Mesenchymal stem cell (in vitro differentiated cells and primary cell): ENCODE measurements around the gene RBFOX1.

Experiments used
- DNase-seq: peaks from one replicate; pipeline ENCODE4 v3.0.0-alpha.2; 2013
- H2AFZ ChIP-seq: one replicate; pipeline ENCODE4 v1.6.1; 2013; ENCODE audit warnings: low read depth, mild to moderate bottlenecking, control low read depth, inconsistent platforms, low read length, moderate library complexity
- H2AK5ac ChIP-seq: 2 replicates; pipeline ENCODE4 v1.6.1; 2013; ENCODE audit warnings: low read length, moderate library complexity, mild to moderate bottlenecking, inconsistent platforms; ENCODE audit not compliant: severe bottlenecking
- H2BK120ac ChIP-seq: one replicate; pipeline ENCODE4 v1.6.1; 2013; ENCODE audit warnings: low read depth, mild to moderate bottlenecking, inconsistent platforms, low read length, moderate library complexity
- H2BK12ac ChIP-seq, 2 experiments: one replicate each; pipeline ENCODE4 v1.6.1; 2013; ENCODE audit warnings: inconsistent platforms in 2 of 2, low read length in 2 of 2, mild to moderate bottlenecking in 2 of 2, moderate library complexity in 2 of 2, control low read depth in 1 of 2
- H2BK15ac ChIP-seq: one replicate; pipeline ENCODE4 v1.6.1; 2013; ENCODE audit warnings: mild to moderate bottlenecking, low read depth, inconsistent platforms; ENCODE audit not compliant: poor library complexity, severe bottlenecking
- H2BK5ac ChIP-seq: 2 replicates; pipeline ENCODE4 v1.6.1; 2013; ENCODE audit warnings: low read depth, mild to moderate bottlenecking, low read length, control low read depth, inconsistent platforms; ENCODE audit not compliant: poor library complexity, severe bottlenecking
- H3K14ac ChIP-seq, 2 experiments: one replicate each; pipeline ENCODE4 v1.6.1; 2013; ENCODE audit warnings: inconsistent platforms in 2 of 2, low read length in 2 of 2, control low read depth in 1 of 2, mild to moderate bottlenecking in 1 of 2, moderate library complexity in 1 of 2
- H3K18ac ChIP-seq, 2 experiments: one replicate each; pipeline ENCODE4 v1.6.1; 2013; ENCODE audit warnings: inconsistent platforms in 2 of 2, low read length in 2 of 2, control low read depth in 1 of 2, low read depth in 1 of 2, mild to moderate bottlenecking in 1 of 2
- H3K23ac ChIP-seq, 2 experiments: one replicate each; pipeline ENCODE4 v1.6.1; 2013; ENCODE audit warnings: inconsistent platforms in 2 of 2, low read length in 2 of 2, mild to moderate bottlenecking in 2 of 2, moderate library complexity in 2 of 2, control low read depth in 1 of 2
- H3K27ac ChIP-seq: 2 replicates; pipeline ENCODE4 v1.5.1; 2013; ENCODE audit warnings: mild to moderate bottlenecking, moderate library complexity, low read length, control low read depth, inconsistent platforms; ENCODE audit not compliant: poor library complexity, severe bottlenecking
- H3K27me3 ChIP-seq, 2 experiments: 2 replicates each; pipeline versions ENCODE4 v1.6.1 to v1.7.0; 2013; ENCODE audit warnings: low read length in 2 of 2, mild to moderate bottlenecking in 2 of 2, moderate library complexity in 2 of 2, control low read depth in 1 of 2, inconsistent platforms in 1 of 2; ENCODE audit not compliant: control insufficient read depth in 1 of 2, insufficient read depth in 1 of 2
- H3K36me3 ChIP-seq, 2 experiments: 2 replicates each; pipeline versions ENCODE4 v1.6.1 to v1.7.0; 2013; ENCODE audit warnings: low read length in 2 of 2, control low read depth in 1 of 2, inconsistent platforms in 1 of 2, low read depth in 1 of 2, mild to moderate bottlenecking in 1 of 2; ENCODE audit not compliant: insufficient read depth in 2 of 2, control insufficient read depth in 1 of 2
- H3K4ac ChIP-seq, 2 experiments: one replicate each; pipeline ENCODE4 v1.6.1; 2013; ENCODE audit warnings: inconsistent platforms in 2 of 2, low read length in 2 of 2, mild to moderate bottlenecking in 2 of 2, moderate library complexity in 2 of 2, control low read depth in 1 of 2, low read depth in 1 of 2
- H3K4me1 ChIP-seq: 2 replicates; pipeline ENCODE4 v1.6.1; 2013; ENCODE audit warnings: low read depth, low read length, control low read depth; ENCODE audit not compliant: control insufficient read depth, insufficient read depth
- H3K4me2 ChIP-seq: 2 replicates; pipeline ENCODE4 v1.6.1; 2013; ENCODE audit warnings: low read length, mild to moderate bottlenecking, inconsistent platforms; ENCODE audit not compliant: poor library complexity, severe bottlenecking
- H3K4me3 ChIP-seq, 2 experiments: 2 replicates each; pipeline versions ENCODE4 v1.5.1 to v1.7.0; 2013; ENCODE audit warnings: low read length in 2 of 2, mild to moderate bottlenecking in 2 of 2, control low read depth in 1 of 2, low read depth in 1 of 2; ENCODE audit not compliant: insufficient read depth in 1 of 2
- H3K79me1 ChIP-seq: replicated peaks from 2 replicates; pipeline ENCODE4 v1.6.1; 2013; ENCODE audit warnings: mild to moderate bottlenecking, control low read depth, low read length, inconsistent platforms; ENCODE audit not compliant: poor library complexity, severe bottlenecking
- H3K9ac ChIP-seq: 2 replicates; pipeline ENCODE4 v1.7.0; 2013; ENCODE audit warnings: mild to moderate bottlenecking, low read length, moderate library complexity
- H3K9me3 ChIP-seq: 2 replicates; pipeline ENCODE4 v1.7.0; 2013; ENCODE audit warnings: mild to moderate bottlenecking, low read length; ENCODE audit not compliant: control insufficient read depth
- H4K8ac ChIP-seq: one replicate; pipeline ENCODE4 v1.6.1; 2013; ENCODE audit warnings: inconsistent platforms, mild to moderate bottlenecking, low read length, moderate library complexity
- H4K91ac ChIP-seq: one replicate; pipeline ENCODE4 v1.6.1; 2013; ENCODE audit warnings: mild to moderate bottlenecking, low read length, inconsistent platforms
- WGBS: methylation state at CpG from one replicate; pipeline ENCODE4 v1.1.7; 2013; ENCODE audit warnings: mixed read lengths; 5-methylcytosine and 5-hydroxymethylcytosine counted together

The RBFOX1 gene

GRCh38 chr16:7330709-7331108, 1.9 kb upstream of the RBFOX1 start:
- Histone ChIP-seq H2BK12ac (no peak overlapping the region), H2AFZ (no peak overlapping the region), H3K27me3 (no peaks in the 10 kb centered on the region), H3K27ac (no peak overlapping the region), H3K23ac (no peak overlapping the region), H3K4me1 (no peaks in the 10 kb centered on the region), H2AK5ac (no peak overlapping the region), H3K36me3 (no peaks in the 10 kb centered on the region), H2BK120ac (no peak overlapping the region), H4K91ac (no peak overlapping the region), H3K9ac (no peak overlapping the region), H3K14ac (no peak overlapping the region), H4K8ac (no peak overlapping the region), H3K18ac (no peak overlapping the region), H3K4me3 (no peak overlapping the region), H3K9me3 (no peaks in the 10 kb centered on the region), H3K4ac (no peak overlapping the region), H2BK15ac (no peak overlapping the region), H2BK5ac (no peak overlapping the region), H3K79me1 (no peaks in the 10 kb centered on the region), H3K4me2 (no peak overlapping the region)
- no peak for DNase-seq
- WGBS: 79% methylated on average over 8 of the region's 8 CpGs

DNA sequence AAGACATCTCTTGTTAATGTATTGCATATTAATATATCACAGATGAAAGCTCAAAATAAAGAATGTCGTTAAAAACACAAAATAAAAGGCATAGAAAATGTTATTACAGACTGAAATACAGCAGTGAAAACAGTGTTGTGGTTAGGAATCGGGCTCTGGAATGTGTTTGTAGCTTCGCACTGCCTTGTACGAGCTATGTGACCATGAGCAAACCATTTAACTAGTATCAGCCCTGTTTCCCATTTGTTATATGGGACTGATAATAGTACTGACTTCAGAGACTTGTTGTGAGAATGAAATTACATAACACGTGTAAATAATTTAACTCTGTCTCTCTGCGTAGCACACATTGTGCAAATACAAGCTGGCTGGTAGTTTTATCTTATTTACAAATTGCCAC, 648 bp upstream of the RBFOX1 start:
- no peak overlapping the region for H3K4ac ChIP-seq
- H3K14ac ChIP-seq: no peak overlapping the region
- 79% methylated on average over 5 of the region's 6 CpGs for WGBS
- no peak overlapping the region for H3K27ac ChIP-seq
- no peak overlapping the region for H2AFZ ChIP-seq
- no peak overlapping the region for H2AK5ac ChIP-seq
- no peak overlapping the region for H3K23ac ChIP-seq
- H2BK120ac ChIP-seq: no peak overlapping the region
- H2BK12ac ChIP-seq: no peak overlapping the region
- H3K4me1 ChIP-seq: no peaks in the 10 kb centered on the region
- H3K18ac ChIP-seq: no peak overlapping the region
- H3K79me1 ChIP-seq: no peaks in the 10 kb centered on the region
- H3K9me3 ChIP-seq: no peaks in the 10 kb centered on the region
- H4K91ac ChIP-seq: no peak overlapping the region
- no peak overlapping the region for H3K4me2 ChIP-seq
- H4K8ac ChIP-seq: no peak overlapping the region
- H3K4me3 ChIP-seq: no peak overlapping the region
- H3K27me3 ChIP-seq: no peaks in the 10 kb centered on the region
- H2BK15ac ChIP-seq: no peak overlapping the region
- no peak overlapping the region for H3K9ac ChIP-seq
- no peaks in the 10 kb centered on the region for H3K36me3 ChIP-seq
- H2BK5ac ChIP-seq: no peak overlapping the region
- DNase-seq: no peak

GRCh38 chr16:7333180-7333725, 608 bp downstream of the RBFOX1 start:
- Histone ChIP-seq H3K18ac (no peak overlapping the region), H3K9ac (no peak overlapping the region), H2AK5ac (no peak overlapping the region), H3K14ac (no peak overlapping the region), H3K9me3 (no peaks in the 10 kb centered on the region), H3K27ac (no peak overlapping the region), H3K4me1 (no peaks in the 10 kb centered on the region), H4K8ac (no peak overlapping the region), H2BK12ac (no peak overlapping the region), H3K4ac (no peak overlapping the region), H4K91ac (no peak overlapping the region), H3K23ac (no peak overlapping the region), H2BK15ac (no peak overlapping the region), H3K4me2 (no peak overlapping the region), H2BK120ac (no peak overlapping the region), H2AFZ (no peak overlapping the region), H3K4me3 (no peak overlapping the region), H2BK5ac (no peak overlapping the region), H3K79me1 (no peaks in the 10 kb centered on the region), H3K27me3 (no peaks in the 10 kb centered on the region), H3K36me3 (no peaks in the 10 kb centered on the region)
- 85% methylated on average over 6 of the region's 6 CpGs for WGBS
- no peak for DNase-seq

GRCh38 chr16:7334801-7335560, 2.3 kb downstream of the RBFOX1 start:
- WGBS: 77% methylated on average over 2 of the region's 3 CpGs
- no peak overlapping the region for H3K4ac ChIP-seq

More at GRCh38 chr16:7334801-7335560, 2.3 kb downstream of the RBFOX1 start:
- no peaks in the 10 kb centered on the region for H3K27me3 ChIP-seq
- H3K18ac ChIP-seq: no peak overlapping the region
- no peak overlapping the region for H2BK5ac ChIP-seq
- H3K23ac ChIP-seq: no peak overlapping the region
- no peaks in the 10 kb centered on the region for H3K9me3 ChIP-seq
- H3K36me3 ChIP-seq: no peaks in the 10 kb centered on the region
- H3K9ac ChIP-seq: no peak overlapping the region
- no peak overlapping the region for H2AK5ac ChIP-seq
- H2BK12ac ChIP-seq: no peak overlapping the region
- H2BK15ac ChIP-seq: no peak overlapping the region
- H2BK120ac ChIP-seq: no peak overlapping the region
- no peak for DNase-seq
- H4K91ac ChIP-seq: no peak overlapping the region
- no peak overlapping the region for H4K8ac ChIP-seq
- no peak overlapping the region for H3K14ac ChIP-seq
- H2AFZ ChIP-seq: no peak overlapping the region
- H3K79me1 ChIP-seq: no peaks in the 10 kb centered on the region
- no peaks in the 10 kb centered on the region for H3K4me1 ChIP-seq
- H3K27ac ChIP-seq: no peak overlapping the region
- no peak overlapping the region for H3K4me2 ChIP-seq
- no peak overlapping the region for H3K4me3 ChIP-seq
